ENCODE measurements around the gene BRCC3.

DNA sequence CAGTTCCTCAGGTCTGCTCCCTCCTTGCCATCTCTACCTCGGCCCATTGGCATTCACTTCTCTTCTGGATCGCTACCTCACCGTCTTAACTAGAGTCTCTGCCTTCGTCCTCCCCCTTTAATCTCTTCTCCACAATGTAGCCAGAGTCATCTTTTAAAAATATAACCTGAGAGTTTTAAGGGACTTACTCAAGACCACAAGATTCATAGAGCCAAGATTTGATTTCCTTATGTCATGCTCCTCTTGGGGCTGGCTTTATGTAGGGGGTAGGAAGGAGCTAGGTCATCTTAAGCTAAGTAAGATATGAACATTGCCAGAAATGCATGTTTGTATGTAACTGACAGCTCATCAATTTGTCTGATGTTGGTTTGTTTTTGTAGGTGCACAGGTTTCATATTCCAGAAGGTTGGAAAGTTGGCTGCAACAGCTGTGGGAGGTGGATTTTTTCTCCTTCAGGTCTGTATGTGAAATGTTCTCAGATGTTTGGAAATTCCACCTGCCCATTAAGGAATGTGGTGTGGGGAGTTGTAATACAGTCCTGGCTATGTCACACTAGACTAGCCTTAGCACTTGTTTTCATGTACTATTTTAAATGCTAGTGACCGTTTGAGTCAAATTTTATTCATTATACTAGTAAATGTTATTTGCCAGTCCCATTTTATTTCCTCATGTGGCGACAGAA, 25.0 kb upstream of the BRCC3 start:
- TF ChIP-seq, protein P1, sequence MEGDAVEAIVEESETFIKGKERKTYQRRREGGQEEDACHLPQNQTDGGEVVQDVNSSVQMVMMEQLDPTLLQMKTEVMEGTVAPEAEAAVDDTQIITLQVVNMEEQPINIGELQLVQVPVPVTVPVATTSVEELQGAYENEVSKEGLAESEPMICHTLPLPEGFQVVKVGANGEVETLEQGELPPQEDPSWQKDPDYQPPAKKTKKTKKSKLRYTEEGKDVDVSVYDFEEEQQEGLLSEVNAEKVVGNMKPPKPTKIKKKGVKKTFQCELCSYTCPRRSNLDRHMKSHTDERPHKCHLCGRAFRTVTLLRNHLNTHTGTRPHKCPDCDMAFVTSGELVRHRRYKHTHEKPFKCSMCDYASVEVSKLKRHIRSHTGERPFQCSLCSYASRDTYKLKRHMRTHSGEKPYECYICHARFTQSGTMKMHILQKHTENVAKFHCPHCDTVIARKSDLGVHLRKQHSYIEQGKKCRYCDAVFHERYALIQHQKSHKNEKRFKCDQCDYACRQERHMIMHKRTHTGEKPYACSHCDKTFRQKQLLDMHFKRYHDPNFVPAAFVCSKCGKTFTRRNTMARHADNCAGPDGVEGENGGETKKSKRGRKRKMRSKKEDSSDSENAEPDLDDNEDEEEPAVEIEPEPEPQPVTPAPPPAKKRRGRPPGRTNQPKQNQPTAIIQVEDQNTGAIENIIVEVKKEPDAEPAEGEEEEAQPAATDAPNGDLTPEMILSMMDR (IDR thresholded peaks at IDR 0.05): no peak
- no peak for TF ChIP-seq POLR2A (IDR thresholded peaks at IDR 0.05)
- no peak for TF ChIP-seq EP300 (IDR thresholded peaks at IDR 0.05)
